Measurements from ENCODE around the gene TMEM145. TPM values are rescaled to one million over a fixed set of nuclear protein-coding genes. Genes with fewer than 3 reads are reported as not detected.

The TMEM145 gene
- total RNA-seq, 1 donor from 2014 or later, result 3.9 TPM

GRCh38 chr19:42361545-42361910 lies 48.4 kb downstream of the TMEM145 start:
- H3K27ac Mint-ChIP-seq (ENCODE audit: unreplicated experiment), result no peak overlapping the region

GRCh38 chr19:42362342-42362741 lies 49.2 kb downstream of the TMEM145 start:
- Mint-ChIP-seq H3K4me3 (ENCODE audit: unreplicated experiment) (peak overlapping the region; percentile 77), H3K4me1 (ENCODE audit: unreplicated experiment) (peaks cover 11% of the 10 kb centered on the region), H3K9me3 (ENCODE audit: unreplicated experiment) (no peaks in the 10 kb centered on the region), H3K36me3 (ENCODE audit: low read depth, unreplicated experiment) (peaks cover 49% of the 10 kb centered on the region), H3K27ac (ENCODE audit: unreplicated experiment) (no peak overlapping the region), H3K27me3 (ENCODE audit: unreplicated experiment) (peaks cover 8% of the 10 kb centered on the region)
- DNase-seq (ENCODE audit: low spot score), result no peak
- no peak for TF ChIP-seq CTCF (IDR thresholded peaks at IDR 0.05; ENCODE audit: unreplicated experiment)

More at GRCh38 chr19:42361545-42361910, 48.4 kb downstream of the TMEM145 start:
- Mint-ChIP-seq H3K4me3 (ENCODE audit: unreplicated experiment) (no peak overlapping the region), H3K4me1 (ENCODE audit: unreplicated experiment) (peaks cover 11% of the 10 kb centered on the region), H3K27me3 (ENCODE audit: unreplicated experiment) (peaks cover 8% of the 10 kb centered on the region), H3K36me3 (ENCODE audit: low read depth, unreplicated experiment) (peaks cover 43% of the 10 kb centered on the region), H3K9me3 (ENCODE audit: unreplicated experiment) (no peaks in the 10 kb centered on the region)
- DNase-seq (ENCODE audit: low spot score), result no peak
- TF ChIP-seq CTCF (IDR thresholded peaks at IDR 0.05; ENCODE audit: unreplicated experiment), result no peak

GRCh38 chr19:42362891-42363440 lies 49.9 kb downstream of the TMEM145 start:
- no peaks in the 10 kb centered on the region for H3K9me3 Mint-ChIP-seq (ENCODE audit: unreplicated experiment)
- peaks cover 51% of the 10 kb centered on the region for H3K36me3 Mint-ChIP-seq (ENCODE audit: low read depth, unreplicated experiment)
- peaks cover 5% of the 10 kb centered on the region for H3K27me3 Mint-ChIP-seq (ENCODE audit: unreplicated experiment)
- H3K27ac Mint-ChIP-seq (ENCODE audit: unreplicated experiment), result no peak overlapping the region
- H3K4me3 Mint-ChIP-seq (ENCODE audit: unreplicated experiment), result peak overlapping the region; percentile 79
- TF ChIP-seq CTCF (IDR thresholded peaks at IDR 0.05; ENCODE audit: unreplicated experiment), result no peak
- no peak for DNase-seq (ENCODE audit: low spot score)
- H3K4me1 Mint-ChIP-seq (ENCODE audit: unreplicated experiment), result peaks cover 11% of the 10 kb centered on the region

GRCh38 chr19:42363614-42364346 lies 50.7 kb downstream of the TMEM145 start:
- Mint-ChIP-seq H3K9me3 (ENCODE audit: unreplicated experiment) (no peaks in the 10 kb centered on the region), H3K27ac (ENCODE audit: unreplicated experiment) (peak overlapping the region; percentile 85), H3K4me3 (ENCODE audit: unreplicated experiment) (peak overlapping the region; percentile 79), H3K36me3 (ENCODE audit: low read depth, unreplicated experiment) (peaks cover 53% of the 10 kb centered on the region), H3K27me3 (ENCODE audit: unreplicated experiment) (peaks cover 5% of the 10 kb centered on the region), H3K4me1 (ENCODE audit: unreplicated experiment) (peaks cover 12% of the 10 kb centered on the region)
- no peak for TF ChIP-seq CTCF (IDR thresholded peaks at IDR 0.05; ENCODE audit: unreplicated experiment)
- no peak for DNase-seq (ENCODE audit: low spot score)

GRCh38 chr19:42366673-42367072 lies 53.6 kb downstream of the TMEM145 start:
- peak overlapping the region; percentile 71 for H3K4me3 Mint-ChIP-seq (ENCODE audit: unreplicated experiment)
- peaks cover 15% of the 10 kb centered on the region for H3K4me1 Mint-ChIP-seq (ENCODE audit: unreplicated experiment)
- no peak for DNase-seq (ENCODE audit: low spot score)
- H3K9me3 Mint-ChIP-seq (ENCODE audit: unreplicated experiment), result no peaks in the 10 kb centered on the region
- no peak for TF ChIP-seq CTCF (IDR thresholded peaks at IDR 0.05; ENCODE audit: unreplicated experiment)
- H3K27ac Mint-ChIP-seq (ENCODE audit: unreplicated experiment), result peak overlapping the region; percentile 31
- H3K27me3 Mint-ChIP-seq (ENCODE audit: unreplicated experiment), result peaks cover 7% of the 10 kb centered on the region
- peaks cover 47% of the 10 kb centered on the region for H3K36me3 Mint-ChIP-seq (ENCODE audit: low read depth, unreplicated experiment)

Measured in endothelial cell (in vitro differentiated cells).